HCT116 (cell line): ENCODE measurements around the gene IREB2. TPM values are rescaled to one million over a fixed set of nuclear protein-coding genes. Genes with fewer than 3 reads are reported as not detected.

ENCODE experiments used
- ATAC-seq: fragments of 200-7000 bp; cut with Tn5 transposase; 2 replicates; pipeline ENCODE4 v1.9.1; 2020; ENCODE audit warnings: mild to moderate bottlenecking, moderate library complexity
- BruUV-seq: library from RNA; stranded (reverse); fragments of 400-500 nt; replicated peaks from 2 replicates; lab custom pipeline; 2021; lab: Mats Ljungman, UMichigan
- CTCF ChIA-PET: fragments of 300-600 bp; sonication (Branson Sonifier 250); formaldehyde crosslinking; loops from one replicate; lab custom pipeline; 2021; ENCODE audit warnings: antibody characterized with exemption; lab: Charles Lee
- POLR2A ChIA-PET: fragments of 300-600, 350-600 bp; sonication (Branson Sonifier 250); formaldehyde crosslinking; loops from one replicate; lab custom pipeline; 2021; ENCODE audit warnings: antibody characterized with exemption; lab: Charles Lee
- RAD21 ChIA-PET, 2 experiments: fragments of 300-600 bp; sonication (Branson Sonifier 250); formaldehyde crosslinking; loops; one replicate each; lab custom pipeline; 2023; ENCODE audit warnings: low total read pairs in 2 of 2; ENCODE audit not compliant: uncharacterized antibody in 2 of 2, unreplicated experiment in 2 of 2, low non-redundant PET in 1 of 2; lab: Charles Lee
- DNase-seq: peaks from one replicate; pipeline ENCODE4 v3.0.0-alpha.2; 2010; ENCODE audit warnings: low read depth, low spot score
- H2AFZ ChIP-seq: fragments of 200-600 bp; shearing (Covaris generic), sonication (generic); 2 replicates; pipeline ENCODE4 v1.6.1; 2017; ENCODE audit warnings: low read depth, mixed run types, mixed read lengths, antibody characterized with exemption, low read length; ENCODE audit not compliant: poor library complexity, severe bottlenecking
- H3K27ac ChIP-seq: 2 replicates; pipeline ENCODE4 v1.5.1; 2012; ENCODE audit warnings: low read depth, low read length
- H3K27me3 ChIP-seq: fragments of 200-600 bp; sonication (generic); 2 replicates; pipeline ENCODE4 v1.6.1; 2016; ENCODE audit warnings: mixed run types, low read length, mixed read lengths; ENCODE audit not compliant: insufficient read depth
- H3K36me3 ChIP-seq, 2 experiments: fragments of 200-500 bp in 1 of 2; fragments of 200-600 bp in 1 of 2; sonication (Bioruptor generic) in 1 of 2; sonication (generic) in 1 of 2; 2 replicates each; pipeline versions ENCODE4 v1.5.1 to v1.6.1; 2014 to 2016; ENCODE audit warnings: low read length in 2 of 2, inconsistent platforms in 1 of 2, mixed read lengths in 1 of 2, mixed run types in 1 of 2; ENCODE audit not compliant: insufficient read depth in 2 of 2, control insufficient read depth in 1 of 2
- H3K4me1 ChIP-seq, 2 experiments: fragments of 200-600 bp in 1 of 2; sonication (generic) in 1 of 2; 2 replicates each; pipeline versions ENCODE4 v1.5.1 to v1.6.1; 2012 to 2017; ENCODE audit warnings: low read length in 2 of 2, inconsistent platforms in 1 of 2, mild to moderate bottlenecking in 1 of 2, mixed read lengths in 1 of 2, mixed run types in 1 of 2, moderate library complexity in 1 of 2; ENCODE audit not compliant: insufficient read depth in 2 of 2, control insufficient read depth in 1 of 2
- H3K4me2 ChIP-seq: fragments of 200-600 bp; sonication (generic); 2 replicates; pipeline ENCODE4 v1.6.1; 2017; ENCODE audit warnings: mixed run types, low read length, mixed read lengths
- H3K4me3 ChIP-seq, 2 experiments: fragments of 200-600 bp in 1 of 2; sonication (generic) in 1 of 2; replicated peaks in 1 of 2; 2 replicates each; pipeline ENCODE4 v1.5.1; 2011 to 2016; ENCODE audit warnings: low read length in 2 of 2, control low read depth in 1 of 2, low read depth in 1 of 2, mild to moderate bottlenecking in 1 of 2, mixed read lengths in 1 of 2, mixed run types in 1 of 2
- H3K79me2 ChIP-seq: fragments of 200-600 bp; sonication (generic); 2 replicates; pipeline ENCODE4 v1.6.1; 2017; ENCODE audit warnings: mild to moderate bottlenecking, mixed run types, low read length, moderate library complexity, mixed read lengths; ENCODE audit not compliant: insufficient read depth
- H3K9ac ChIP-seq: fragments of 200-600 bp; sonication (generic); 2 replicates; pipeline ENCODE4 v1.6.1; 2016; ENCODE audit warnings: low read length, mixed read lengths
- H3K9me2 ChIP-seq: fragments of 200-600 bp; sonication (generic), shearing (Covaris generic); 2 replicates; pipeline ENCODE4 v1.6.1; 2017; ENCODE audit warnings: mixed run types, mild to moderate bottlenecking, moderate library complexity; ENCODE audit not compliant: insufficient read depth
- H3K9me3 ChIP-seq, 2 experiments: fragments of 200-500 bp in 1 of 2; fragments of 200-600 bp in 1 of 2; sonication (Bioruptor generic) in 1 of 2; sonication (generic) in 1 of 2; 2 replicates each; pipeline ENCODE4 v1.6.1; 2014 to 2017; ENCODE audit warnings: low read length in 2 of 2, mixed read lengths in 2 of 2, inconsistent platforms in 1 of 2, low read depth in 1 of 2, mild to moderate bottlenecking in 1 of 2, mixed run types in 1 of 2, moderate library complexity in 1 of 2; ENCODE audit not compliant: control insufficient read depth in 1 of 2, insufficient read depth in 1 of 2
- H4K20me1 ChIP-seq: fragments of 200-600 bp; sonication (generic), shearing (Covaris generic); 2 replicates; pipeline ENCODE4 v1.6.1; 2017; ENCODE audit warnings: mixed run types, mild to moderate bottlenecking, moderate library complexity; ENCODE audit not compliant: insufficient read depth
- ATF3 ChIP-seq: IDR thresholded peaks from 2 replicates; pipeline ENCODE4 v1.6.1; 2012
- CBX3 ChIP-seq: IDR thresholded peaks from 2 replicates; pipeline ENCODE4 v1.6.1; 2012; ENCODE audit warnings: low read depth
- EGR1 ChIP-seq: IDR thresholded peaks from 2 replicates; pipeline ENCODE4 v1.6.1; 2012; ENCODE audit warnings: low read depth
- EZH2 ChIP-seq: fragments of 200-600 bp; sonication (generic); IDR thresholded peaks from 2 replicates; pipeline ENCODE4 v1.6.1; 2017; ENCODE audit warnings: antibody characterized with exemption, mixed run types
- EZH2phosphoT487 ChIP-seq: fragments of 200-600 bp; IDR thresholded peaks from 2 replicates; pipeline ENCODE4 v1.6.1; 2018; ENCODE audit warnings: antibody characterized with exemption, borderline replicate concordance
- FOSL1 ChIP-seq: IDR thresholded peaks from 2 replicates; pipeline ENCODE4 v1.6.1; 2012; ENCODE audit warnings: low read depth
- MAX ChIP-seq: IDR thresholded peaks from 2 replicates; pipeline ENCODE4 v1.6.1; 2012
- POLR2A ChIP-seq: IDR thresholded peaks from 2 replicates; pipeline ENCODE4 v1.7.0; 2011; ENCODE audit warnings: borderline replicate concordance; ENCODE audit not compliant: insufficient read depth, insufficient read length; ENCODE audit errors: extremely low read depth
- POLR2AphosphoS5 ChIP-seq: IDR thresholded peaks from 2 replicates; pipeline ENCODE4 v1.6.1; 2011; ENCODE audit warnings: mild to moderate bottlenecking, low read depth, low read length, moderate library complexity
- SIN3A ChIP-seq: IDR thresholded peaks from 2 replicates; pipeline ENCODE4 v1.6.1; 2012; ENCODE audit warnings: low read depth
- SRF ChIP-seq: IDR thresholded peaks from 2 replicates; pipeline ENCODE4 v1.6.1; 2012; ENCODE audit warnings: low read depth
- TCF7L2 ChIP-seq: IDR thresholded peaks from 2 replicates; pipeline ENCODE4 v1.7.0; 2011; ENCODE audit warnings: borderline replicate concordance, inconsistent platforms; ENCODE audit not compliant: insufficient read depth, insufficient read length; ENCODE audit errors: extremely low read depth
- ZFX ChIP-seq: fragments of 450-650 bp; IDR thresholded peaks from 2 replicates; pipeline ENCODE4 v1.6.1; 2017
- intact Hi-C: fragments of 100-400 bp; cut with micrococcal nuclease; formaldehyde crosslinking; loops from 2 replicates; pipeline ENCODE4 v1.10.0; 2022
- total RNA-seq: library from RNA; stranded (reverse); gene quantifications from one replicate; pipeline ENCODE4 v1.2.1, GENCODE V29; 2021; ENCODE audit not compliant: unreplicated experiment
- TF ChIP-seq, protein P1 (sequence below): IDR thresholded peaks from 2 replicates; pipeline ENCODE4 v1.6.1; 2011; ENCODE audit warnings: mild to moderate bottlenecking, low read length, moderate library complexity; ENCODE audit not compliant: insufficient replicate concordance; ENCODE audit errors: extremely low read depth

IREB2 gene
- total RNA-seq, 1 experiment from 2014 or later = 57.6 TPM

- H2AFZ ChIP-seq = no peak overlapping the region
- no peaks in the 10 kb centered on the region for H3K36me3 ChIP-seq
- ChIA-PET RAD21 (no interaction called here), POLR2A (interaction anchor here (2.6 kb wide), 1 partner anchor 18 kb away, joined by 14 read pairs; the partner anchor contains the start of gene IREB2), CTCF (interaction anchor here (1.3 kb wide), 1 partner anchor 9 kb away, joined by 3 read pairs; no protein-coding TSS in a partner anchor)
- H3K79me2 ChIP-seq = no peaks in the 10 kb centered on the region
- H4K20me1 ChIP-seq = no peaks in the 10 kb centered on the region
- DNase-seq = no peak
- BruUV-seq = no TSS peak
- H3K27me3 ChIP-seq = no peaks in the 10 kb centered on the region; the same call in 1 of the 2 replicates
- no peak overlapping the region for H3K27ac ChIP-seq
- TF ChIP-seq POLR2AphosphoS5 (no peak), EZH2 (no peak), EZH2phosphoT487 (no peak), ZFX (no peak), POLR2A (no peak)
- no peaks in the 10 kb centered on the region for H3K9me2 ChIP-seq
- intact Hi-C loops = no loop called here
- no peak overlapping the region for H3K4me2 ChIP-seq
- H3K9ac ChIP-seq = no peak overlapping the region
- H3K4me3 ChIP-seq = no peak overlapping the region
- H3K4me1 ChIP-seq = peaks cover 0 to 14% of the 10 kb centered on the region in 2 experiments; a peak in 1 of 4 replicates
- H3K9me3 ChIP-seq = no peaks in the 10 kb centered on the region
- no peak for ATAC-seq
Measured at GRCh38 chr15:78420766-78421165, 17.2 kb upstream of the IREB2 start.

GRCh38 chr15:78421238-78421965 is 16.6 kb upstream of the IREB2 start:
- H3K9me2 ChIP-seq = no peaks in the 10 kb centered on the region
- H3K4me3 ChIP-seq = no peak overlapping the region
- RAD21 ChIA-PET = no interaction called here
- no peak for DNase-seq
- no peak overlapping the region for H2AFZ ChIP-seq
- no peak overlapping the region for H3K9ac ChIP-seq
- no peaks in the 10 kb centered on the region for H4K20me1 ChIP-seq
- peaks cover 0 to 14% of the 10 kb centered on the region in 2 experiments; a peak in 1 of 4 replicates for H3K4me1 ChIP-seq
- H3K4me2 ChIP-seq = no peak overlapping the region
- ATAC-seq = no peak
- H3K36me3 ChIP-seq = no peaks in the 10 kb centered on the region
- TF ChIP-seq POLR2A = no peak
- no peak for TF ChIP-seq TCF7L2
- TF ChIP-seq, protein P1, sequence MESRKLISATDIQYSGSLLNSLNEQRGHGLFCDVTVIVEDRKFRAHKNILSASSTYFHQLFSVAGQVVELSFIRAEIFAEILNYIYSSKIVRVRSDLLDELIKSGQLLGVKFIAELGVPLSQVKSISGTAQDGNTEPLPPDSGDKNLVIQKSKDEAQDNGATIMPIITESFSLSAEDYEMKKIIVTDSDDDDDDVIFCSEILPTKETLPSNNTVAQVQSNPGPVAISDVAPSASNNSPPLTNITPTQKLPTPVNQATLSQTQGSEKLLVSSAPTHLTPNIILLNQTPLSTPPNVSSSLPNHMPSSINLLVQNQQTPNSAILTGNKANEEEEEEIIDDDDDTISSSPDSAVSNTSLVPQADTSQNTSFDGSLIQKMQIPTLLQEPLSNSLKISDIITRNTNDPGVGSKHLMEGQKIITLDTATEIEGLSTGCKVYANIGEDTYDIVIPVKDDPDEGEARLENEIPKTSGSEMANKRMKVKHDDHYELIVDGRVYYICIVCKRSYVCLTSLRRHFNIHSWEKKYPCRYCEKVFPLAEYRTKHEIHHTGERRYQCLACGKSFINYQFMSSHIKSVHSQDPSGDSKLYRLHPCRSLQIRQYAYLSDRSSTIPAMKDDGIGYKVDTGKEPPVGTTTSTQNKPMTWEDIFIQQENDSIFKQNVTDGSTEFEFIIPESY = no peak
- no peak for TF ChIP-seq FOSL1
- no peak for TF ChIP-seq EZH2
- no peak for TF ChIP-seq SIN3A
- TF ChIP-seq CBX3 = no peak
- no peak for TF ChIP-seq ATF3
- TF ChIP-seq MAX = no peak
- TF ChIP-seq SRF = no peak
- TF ChIP-seq EGR1 = no peak
- CTCF ChIA-PET = interaction anchor here (1.3 to 2.2 kb wide), 4 partner anchors 9 to 113 kb away, joined by 3 to 28 read pairs (median 6); no protein-coding TSS in a partner anchor
- H3K79me2 ChIP-seq = no peaks in the 10 kb centered on the region
- H3K27me3 ChIP-seq = no peaks in the 10 kb centered on the region
- POLR2A ChIA-PET = interaction anchor here (2.6 kb wide), 1 partner anchor 17 kb away, joined by 14 read pairs; the partner anchor contains the start of gene IREB2
- BruUV-seq = no TSS peak
- H3K9me3 ChIP-seq = no peaks in the 10 kb centered on the region
- H3K27ac ChIP-seq = no peak overlapping the region
- intact Hi-C loops = no loop called here
